Calu3 (cell line): ENCODE measurements around the gene GPATCH11. TPM values are rescaled to one million over a fixed set of nuclear protein-coding genes. Genes with fewer than 3 reads are reported as not detected.

Source experiments
- BruUV-seq: library from RNA; stranded (reverse); fragments of 400-500 nt; replicated peaks from 2 replicates; lab custom pipeline; 2021; lab: Mats Ljungman, UMichigan
- CTCF ChIA-PET: fragments of 300-600 bp; sonication (Branson Sonifier 250); formaldehyde crosslinking; loops from one replicate; lab custom pipeline; 2022; ENCODE audit warnings: antibody characterized with exemption; lab: Charles Lee
- DNase-seq: peaks from one replicate; pipeline ENCODE4 v3.0.0; 2022
- H3K27ac Mint-ChIP-seq: one replicate; pipeline ENCODE4 v1.8.0; 2022; ENCODE audit warnings: mixed read lengths; ENCODE audit not compliant: unreplicated experiment
- H3K27me3 Mint-ChIP-seq: one replicate; pipeline ENCODE4 v1.8.0; 2022; ENCODE audit warnings: mixed read lengths; ENCODE audit not compliant: unreplicated experiment
- H3K36me3 Mint-ChIP-seq: one replicate; pipeline ENCODE4 v1.8.0; 2022; ENCODE audit warnings: mild to moderate bottlenecking, moderate library complexity, mixed read lengths; ENCODE audit not compliant: insufficient read depth, unreplicated experiment
- H3K4me1 Mint-ChIP-seq: one replicate; pipeline ENCODE4 v1.8.0; 2022; ENCODE audit warnings: mild to moderate bottlenecking, low read depth, mixed read lengths; ENCODE audit not compliant: unreplicated experiment
- H3K4me3 Mint-ChIP-seq: one replicate; pipeline ENCODE4 v1.8.0; 2022; ENCODE audit warnings: mild to moderate bottlenecking, low read depth, moderate library complexity, mixed read lengths; ENCODE audit not compliant: unreplicated experiment
- H3K9me3 Mint-ChIP-seq: one replicate; pipeline ENCODE4 v1.8.0; 2022; ENCODE audit warnings: low read depth, mixed read lengths; ENCODE audit not compliant: unreplicated experiment
- intact Hi-C: fragments of 100-400 bp; cut with micrococcal nuclease; formaldehyde crosslinking; loops from one replicate; pipeline ENCODE4 v1.10.0; 2022; ENCODE audit not compliant: unreplicated experiment
- total RNA-seq: library from RNA; stranded (reverse); gene quantifications from 2 replicates; pipeline ENCODE4 v1.2.3, GENCODE V29; 2022
- TF ChIP-seq, protein P1 (sequence below): fragments of 200-600 bp; IDR thresholded peaks from one replicate; pipeline ENCODE4 v1.8.0; 2022; ENCODE audit warnings: antibody characterized with exemption; ENCODE audit not compliant: unreplicated experiment

GPATCH11 gene
- total RNA-seq, 1 experiment from 2014 or later, result 5.4 TPM

GRCh38 chr2:37096568-37096967 is 12.2 kb downstream of the GPATCH11 start:
- H3K4me1 Mint-ChIP-seq, result no peaks in the 10 kb centered on the region
- DNase-seq, result no peak
- H3K9me3 Mint-ChIP-seq, result no peaks in the 10 kb centered on the region
- no peaks in the 10 kb centered on the region for H3K27me3 Mint-ChIP-seq
- TF ChIP-seq, protein P1, sequence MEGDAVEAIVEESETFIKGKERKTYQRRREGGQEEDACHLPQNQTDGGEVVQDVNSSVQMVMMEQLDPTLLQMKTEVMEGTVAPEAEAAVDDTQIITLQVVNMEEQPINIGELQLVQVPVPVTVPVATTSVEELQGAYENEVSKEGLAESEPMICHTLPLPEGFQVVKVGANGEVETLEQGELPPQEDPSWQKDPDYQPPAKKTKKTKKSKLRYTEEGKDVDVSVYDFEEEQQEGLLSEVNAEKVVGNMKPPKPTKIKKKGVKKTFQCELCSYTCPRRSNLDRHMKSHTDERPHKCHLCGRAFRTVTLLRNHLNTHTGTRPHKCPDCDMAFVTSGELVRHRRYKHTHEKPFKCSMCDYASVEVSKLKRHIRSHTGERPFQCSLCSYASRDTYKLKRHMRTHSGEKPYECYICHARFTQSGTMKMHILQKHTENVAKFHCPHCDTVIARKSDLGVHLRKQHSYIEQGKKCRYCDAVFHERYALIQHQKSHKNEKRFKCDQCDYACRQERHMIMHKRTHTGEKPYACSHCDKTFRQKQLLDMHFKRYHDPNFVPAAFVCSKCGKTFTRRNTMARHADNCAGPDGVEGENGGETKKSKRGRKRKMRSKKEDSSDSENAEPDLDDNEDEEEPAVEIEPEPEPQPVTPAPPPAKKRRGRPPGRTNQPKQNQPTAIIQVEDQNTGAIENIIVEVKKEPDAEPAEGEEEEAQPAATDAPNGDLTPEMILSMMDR, result no peak
- no TSS peak for BruUV-seq
- peaks cover 26% of the 10 kb centered on the region for H3K36me3 Mint-ChIP-seq
- intact Hi-C loops, result no loop called here
- H3K27ac Mint-ChIP-seq, result no peak overlapping the region
- H3K4me3 Mint-ChIP-seq, result no peak overlapping the region
- CTCF ChIA-PET, result no interaction called here

GRCh38 chr2:37098416-37099118 is 14.2 kb downstream of the GPATCH11 start:
- TF ChIP-seq, protein P1, result no peak
- no peaks in the 10 kb centered on the region for H3K9me3 Mint-ChIP-seq
- no peak for DNase-seq
- CTCF ChIA-PET, result no interaction called here
- peaks cover 32% of the 10 kb centered on the region for H3K36me3 Mint-ChIP-seq
- peaks cover 1% of the 10 kb centered on the region for H3K4me1 Mint-ChIP-seq
- no peak overlapping the region for H3K4me3 Mint-ChIP-seq
- no peak overlapping the region for H3K27ac Mint-ChIP-seq
- intact Hi-C loops, result no loop called here
- H3K27me3 Mint-ChIP-seq, result no peaks in the 10 kb centered on the region
- BruUV-seq, result TSS peak; percentile 25

DNA sequence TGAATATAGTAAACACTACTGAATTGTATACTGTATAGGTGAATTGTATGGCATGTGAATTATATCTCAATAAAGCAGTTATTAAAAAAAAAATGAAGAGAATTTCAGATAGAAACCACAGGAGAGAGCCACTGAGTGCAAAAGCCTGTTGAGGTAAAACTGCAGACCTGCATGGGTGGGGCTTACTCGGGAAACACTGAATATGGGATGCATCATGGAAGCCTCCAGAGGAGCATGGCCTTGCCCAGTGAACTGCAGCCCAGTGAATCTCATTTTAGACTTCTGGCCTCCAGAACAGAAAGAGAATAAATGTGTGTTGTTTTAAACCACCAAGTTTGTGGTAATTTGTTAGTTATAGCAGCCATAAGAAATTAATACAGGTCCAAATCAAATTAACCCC is 15.7 kb downstream of the GPATCH11 start:
- Mint-ChIP-seq H3K4me1 (peaks cover 15% of the 10 kb centered on the region), H3K27ac (no peak overlapping the region), H3K9me3 (no peaks in the 10 kb centered on the region), H3K36me3 (peaks cover 37% of the 10 kb centered on the region), H3K27me3 (no peaks in the 10 kb centered on the region), H3K4me3 (no peak overlapping the region)
- BruUV-seq, result no TSS peak
- CTCF ChIA-PET, result no interaction called here
- intact Hi-C loops, result no loop called here
- TF ChIP-seq, protein P1, result no peak
- no peak for DNase-seq

DNA sequence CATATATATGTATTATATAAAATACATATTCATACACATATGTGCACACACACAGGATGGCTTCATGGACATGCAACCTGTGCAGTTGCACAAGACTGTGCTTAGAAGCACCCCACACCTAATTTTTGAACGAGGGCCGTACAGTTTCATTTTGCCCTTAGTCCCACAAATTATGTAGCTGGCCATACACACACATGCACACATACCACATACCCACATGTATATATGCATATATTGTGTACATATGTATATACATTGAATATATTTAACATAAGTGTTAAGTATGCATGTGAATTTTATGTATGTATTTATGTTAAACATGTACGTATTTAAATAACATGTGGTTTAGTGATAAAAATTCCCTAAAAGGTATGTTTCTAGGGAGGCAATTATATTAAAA is 18.3 kb downstream of the GPATCH11 start:
- no peak for DNase-seq
- Mint-ChIP-seq H3K9me3 (no peaks in the 10 kb centered on the region), H3K27ac (no peak overlapping the region), H3K4me3 (no peak overlapping the region), H3K36me3 (peaks cover 53% of the 10 kb centered on the region), H3K27me3 (no peaks in the 10 kb centered on the region), H3K4me1 (peaks cover 25% of the 10 kb centered on the region)
- BruUV-seq, result no TSS peak
- TF ChIP-seq, protein P1, result no peak
- CTCF ChIA-PET, result no interaction called here
- intact Hi-C loops, result no loop called here
